Activated T-cell treated with anti-CD3 and anti-CD28 coated beads, Interleukin-2, amount 50 U/mL, for 72 hours (primary cell): ENCODE measurements around the gene STK32C. TPM values are rescaled to one million over a fixed set of nuclear protein-coding genes. Genes with fewer than 3 reads are reported as not detected.
"Not testable (repeated sequence)": the region's sequence is repeated elsewhere in the genome, so short reads cannot be mapped to it uniquely, and the experiment has no call there.

ENCODE experiments used
- ATAC-seq, 2 donors: fragments of 150-1000 bp; cut with Tn5 transposase; replicated peaks in 1 of 2; 2 replicates each; pipeline ENCODE4 v1.10.0; 2021; ENCODE audit warnings: moderate library complexity in 2 of 2, mild to moderate bottlenecking in 1 of 2
- DNase-seq, 2 donors: peaks; one replicate each; pipeline ENCODE4 v3.0.0; 2021 to 2022; ENCODE audit warnings: mixed read lengths in 1 of 2
- H3K27ac Mint-ChIP-seq: one replicate; pipeline ENCODE4 v1.8.0; 2022; ENCODE audit warnings: mild to moderate bottlenecking, moderate library complexity, mixed read lengths
- H3K27me3 Mint-ChIP-seq: one replicate; pipeline ENCODE4 v1.8.0; 2022; ENCODE audit warnings: low read depth, mixed read lengths
- H3K36me3 Mint-ChIP-seq, 2 donors: one replicate each; pipeline ENCODE4 v1.8.0; 2022; ENCODE audit warnings: mixed read lengths in 2 of 2, mild to moderate bottlenecking in 1 of 2; ENCODE audit not compliant: insufficient read depth in 2 of 2
- H3K4me1 Mint-ChIP-seq: one replicate; pipeline ENCODE4 v1.8.0; 2022; ENCODE audit warnings: low read depth, mixed read lengths
- H3K4me3 Mint-ChIP-seq, 2 donors: one replicate each; pipeline ENCODE4 v1.8.0; 2022; ENCODE audit warnings: mild to moderate bottlenecking in 2 of 2, mixed read lengths in 2 of 2, moderate library complexity in 2 of 2
- H3K9me3 Mint-ChIP-seq, 2 donors: one replicate each; pipeline ENCODE4 v1.8.0; 2022; ENCODE audit warnings: mixed read lengths in 2 of 2
- total RNA-seq, 2 donors: library from RNA; stranded (reverse); gene quantifications; one replicate each; pipeline ENCODE4 v1.2.3, GENCODE V29; 2022

STK32C gene
- total RNA-seq, 2 donors from 2014 or later = 17.2 to 22.7 TPM

DNA sequence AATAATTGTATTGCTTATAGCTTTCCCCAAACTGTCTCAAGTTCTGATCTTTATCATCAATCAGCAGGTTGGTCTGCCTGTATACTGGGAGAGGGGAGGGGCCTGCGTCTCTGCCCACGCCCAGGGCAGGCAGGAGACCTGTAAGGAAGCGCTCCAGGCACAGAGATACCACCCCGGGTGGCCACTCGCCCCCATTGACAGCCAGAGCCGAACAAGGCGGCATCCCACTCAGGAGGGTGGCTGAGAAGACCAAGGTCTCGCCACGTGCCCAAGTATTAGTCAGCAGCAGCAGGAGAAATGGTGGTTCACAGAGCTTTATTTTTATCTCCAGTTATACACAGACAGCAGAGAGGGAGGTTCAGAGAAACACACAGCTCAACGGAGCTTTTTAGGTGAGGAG, 7.2 kb downstream of the STK32C start:
- no peak for DNase-seq
- no peak overlapping the region for H3K27ac Mint-ChIP-seq
- H3K36me3 Mint-ChIP-seq = no peaks in the 10 kb centered on the region
- peaks cover 7% of the 10 kb centered on the region for H3K4me1 Mint-ChIP-seq
- no peaks in the 10 kb centered on the region for H3K27me3 Mint-ChIP-seq
- H3K4me3 Mint-ChIP-seq = no peak overlapping the region
- no peak for ATAC-seq
- H3K9me3 Mint-ChIP-seq = no peaks in the 10 kb centered on the region

DNA sequence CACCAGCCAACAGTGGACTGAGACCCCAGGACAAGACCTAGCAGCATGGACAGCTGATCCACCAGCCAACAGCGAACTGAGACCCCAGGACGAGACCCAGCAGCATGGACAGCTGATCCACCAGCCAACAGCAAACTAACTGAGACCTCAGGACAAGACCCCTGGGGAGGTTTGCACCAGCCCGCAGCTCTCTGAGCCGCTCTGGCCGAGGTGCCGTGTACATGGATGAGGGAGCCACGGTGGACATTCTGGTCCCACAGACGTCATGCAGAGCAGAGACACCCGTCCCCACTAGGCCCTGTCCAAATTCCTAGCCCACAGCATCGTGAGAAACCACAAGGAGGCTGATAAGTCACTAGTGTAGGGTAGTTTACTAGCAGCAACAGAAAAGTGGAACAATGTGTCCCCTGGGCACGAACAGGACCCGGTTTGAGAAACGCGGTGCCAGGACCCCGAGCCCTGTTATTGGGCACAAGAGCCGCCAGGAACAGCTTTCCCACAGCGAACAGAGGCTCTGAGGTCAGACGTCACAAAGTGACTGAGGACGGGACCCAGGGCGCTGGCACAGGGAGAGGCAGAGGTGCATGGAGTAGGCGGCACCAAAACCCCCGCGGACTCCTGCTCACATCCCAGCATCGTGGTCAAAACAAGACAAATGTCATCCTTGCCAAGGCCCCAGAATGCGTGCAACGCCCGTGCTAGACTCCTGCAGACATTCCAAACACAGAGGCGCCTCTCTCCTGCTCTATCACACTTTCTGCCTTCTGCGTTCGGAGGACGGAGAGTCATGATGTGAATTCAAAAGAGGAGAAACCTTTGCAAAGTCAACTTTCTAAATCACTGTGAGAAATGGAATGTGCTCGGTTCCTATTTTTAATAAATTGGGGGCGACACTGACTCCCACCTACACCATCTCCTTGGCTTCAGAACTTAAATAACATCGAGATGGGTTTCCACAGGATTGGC, 8.1 kb downstream of the STK32C start:
- Mint-ChIP-seq H3K27me3 (no peaks in the 10 kb centered on the region), H3K36me3 (no peaks in the 10 kb centered on the region)
- no peak for ATAC-seq

DNA sequence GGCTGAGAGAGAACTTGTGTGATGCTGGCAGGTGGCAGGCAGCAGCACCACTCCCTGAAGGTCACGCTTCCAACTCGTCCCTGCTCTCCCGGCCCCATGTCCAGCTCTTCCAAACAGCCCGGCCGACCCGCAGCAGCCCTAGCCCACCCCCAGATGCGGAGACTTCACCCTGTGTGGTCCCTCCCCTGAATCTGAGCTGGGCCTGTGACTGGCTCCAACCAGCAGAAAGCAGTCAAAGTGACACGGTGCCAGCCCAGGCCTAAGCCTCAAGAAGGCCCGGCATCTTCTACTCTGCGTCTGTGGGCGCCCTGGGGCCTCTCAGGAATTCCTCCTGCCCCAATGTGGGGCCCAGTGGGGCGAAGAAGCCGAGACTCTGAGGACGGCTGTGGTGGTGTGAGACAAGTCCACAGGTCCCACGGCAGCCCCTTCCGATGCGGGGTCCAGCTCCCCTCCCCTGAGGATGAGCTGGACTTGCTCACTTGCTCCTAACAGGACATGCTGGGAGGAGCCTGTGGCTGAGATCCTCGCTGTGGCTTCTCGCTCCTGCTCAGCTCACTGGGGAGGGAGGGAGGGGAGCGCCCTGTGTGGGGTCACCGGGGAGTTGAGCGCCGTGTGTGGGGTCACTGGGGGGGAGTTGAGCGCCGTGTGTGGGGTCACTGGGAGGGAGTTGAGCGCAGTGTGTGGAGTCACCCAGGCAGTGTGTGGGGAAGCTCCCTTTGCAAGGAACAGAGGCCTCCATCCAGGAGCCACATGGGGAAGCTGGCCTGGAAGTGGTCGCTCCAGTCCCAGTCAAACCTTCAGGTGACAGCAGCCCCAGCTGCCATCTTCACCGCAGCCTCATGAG, 9.5 kb downstream of the STK32C start:
- Mint-ChIP-seq H3K4me1 (peaks cover 5% of the 10 kb centered on the region), H3K27me3 (no peaks in the 10 kb centered on the region), H3K9me3 (no peaks in the 10 kb centered on the region), H3K27ac (no peak overlapping the region), H3K4me3 (no peak overlapping the region), H3K36me3 (no peaks in the 10 kb centered on the region)
- DNase-seq = no peak
- ATAC-seq = no peak

More for the DNA sequence above, 8.1 kb downstream of the STK32C start:
- H3K9me3 Mint-ChIP-seq = no peaks in the 10 kb centered on the region
- H3K4me3 Mint-ChIP-seq = no peak overlapping the region
- H3K4me1 Mint-ChIP-seq = peaks cover 5% of the 10 kb centered on the region
- H3K27ac Mint-ChIP-seq = no peak overlapping the region
- no peak for DNase-seq

DNA sequence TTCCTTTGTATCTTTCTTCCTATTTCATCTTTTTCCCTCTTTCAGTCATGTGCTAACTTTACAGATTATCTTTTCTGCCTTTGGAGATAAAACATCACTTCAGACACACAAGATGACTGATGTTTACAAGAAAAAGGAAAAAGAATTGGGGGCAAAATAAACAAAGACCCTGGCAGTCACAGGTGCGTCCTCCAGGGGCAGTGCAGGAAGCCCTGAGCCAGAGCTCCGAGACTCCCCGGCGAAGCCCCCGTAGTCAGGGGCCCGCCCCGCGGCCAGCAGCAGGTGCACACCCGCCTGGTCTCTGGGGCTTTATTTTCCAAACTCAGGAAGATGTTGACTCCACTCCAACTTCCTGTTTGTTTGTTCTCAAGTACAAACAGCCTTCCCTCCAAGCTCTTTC, 10.2 kb downstream of the STK32C start:
- no peaks in the 10 kb centered on the region for H3K9me3 Mint-ChIP-seq
- H3K4me3 Mint-ChIP-seq = no peak overlapping the region
- peaks cover 5% of the 10 kb centered on the region for H3K4me1 Mint-ChIP-seq
- H3K27ac Mint-ChIP-seq = no peak overlapping the region
- ATAC-seq (no peak), DNase-seq (no peak)
- H3K36me3 Mint-ChIP-seq = no peaks in the 10 kb centered on the region
- no peaks in the 10 kb centered on the region for H3K27me3 Mint-ChIP-seq

DNA sequence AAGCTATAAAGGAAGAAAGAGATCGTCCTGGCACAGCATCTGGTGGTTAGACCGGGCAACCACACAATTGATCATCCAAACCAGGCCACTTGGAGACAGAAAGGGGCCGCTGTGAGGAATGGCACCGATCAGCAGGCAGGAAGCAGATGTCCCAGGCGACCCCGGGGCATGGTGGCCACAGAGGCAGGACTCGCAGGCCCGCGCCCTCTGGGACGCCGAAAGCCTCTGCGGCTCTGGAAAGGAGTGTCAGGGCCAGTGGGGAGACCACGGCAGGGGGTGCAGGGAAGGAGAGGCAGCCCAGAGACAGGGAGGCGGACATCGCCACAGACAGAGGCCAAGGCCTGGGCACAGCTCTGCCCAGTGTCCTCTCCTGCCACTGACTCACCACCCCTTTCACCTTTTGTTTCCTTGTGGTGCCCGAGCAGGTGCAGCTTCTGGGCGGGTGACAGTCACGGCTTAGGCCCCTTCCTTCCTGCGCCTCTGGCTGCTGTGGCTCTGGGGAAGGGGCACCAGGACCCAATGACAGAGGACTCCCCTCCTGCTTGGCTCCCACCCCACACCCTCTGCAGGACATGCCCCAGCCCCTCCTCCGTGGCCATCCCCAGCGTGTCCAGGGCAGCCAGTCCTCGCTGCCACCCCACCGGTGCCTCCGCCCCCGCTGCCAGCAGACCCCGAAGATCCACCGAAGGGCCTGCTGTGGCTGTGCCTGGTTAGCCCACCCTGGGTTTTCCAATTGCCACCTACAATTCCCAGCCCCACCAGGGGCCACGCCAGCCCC, 10.9 kb downstream of the STK32C start:
- Mint-ChIP-seq H3K27me3 (no peaks in the 10 kb centered on the region), H3K27ac (no peak overlapping the region)

DNA sequence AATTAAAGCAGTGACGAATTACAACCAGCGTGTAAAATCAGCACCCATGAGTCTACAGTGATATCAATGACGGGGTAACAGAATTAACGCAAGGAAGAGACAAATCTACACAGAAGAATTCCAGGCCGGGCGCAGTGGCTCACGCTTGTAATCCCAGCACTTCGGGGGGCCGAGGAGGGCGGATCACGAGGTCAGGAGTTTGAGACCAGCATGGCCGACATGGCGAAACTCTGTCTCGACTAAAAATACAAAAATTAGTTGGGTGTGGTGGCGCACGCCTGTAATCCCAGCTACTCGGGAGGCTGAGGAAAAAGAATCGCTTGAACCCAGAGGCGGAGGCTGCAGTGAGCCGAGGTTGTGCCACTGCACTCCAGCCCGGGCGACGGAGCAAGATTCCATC, 12.3 kb downstream of the STK32C start:
- not testable (repeated sequence) for DNase-seq, H3K4me3 Mint-ChIP-seq, H3K9me3 Mint-ChIP-seq, H3K36me3 Mint-ChIP-seq, H3K4me1 Mint-ChIP-seq, H3K27me3 Mint-ChIP-seq, H3K27ac Mint-ChIP-seq, ATAC-seq

More for the DNA sequence above, 10.9 kb downstream of the STK32C start:
- ATAC-seq (no peak), DNase-seq (no peak)
- H3K4me1 Mint-ChIP-seq = peaks cover 5% of the 10 kb centered on the region
- no peaks in the 10 kb centered on the region for H3K36me3 Mint-ChIP-seq
- H3K4me3 Mint-ChIP-seq = no peak overlapping the region
- H3K9me3 Mint-ChIP-seq = no peaks in the 10 kb centered on the region

GRCh38 chr10:132294561-132295318, 13.0 kb downstream of the STK32C start:
- Mint-ChIP-seq H3K9me3 (no peaks in the 10 kb centered on the region), H3K27ac (no peak overlapping the region), H3K27me3 (no peaks in the 10 kb centered on the region), H3K4me3 (no peak overlapping the region), H3K4me1 (no peaks in the 10 kb centered on the region), H3K36me3 (no peaks in the 10 kb centered on the region)
- no peak for ATAC-seq
- DNase-seq = no peak

GRCh38 chr10:132293813-132294520, 13.8 kb downstream of the STK32C start:
- Mint-ChIP-seq H3K36me3 (no peaks in the 10 kb centered on the region), H3K4me3 (no peak overlapping the region), H3K27ac (no peak overlapping the region), H3K4me1 (no peaks in the 10 kb centered on the region), H3K27me3 (no peaks in the 10 kb centered on the region), H3K9me3 (no peaks in the 10 kb centered on the region)
- DNase-seq = no peak
- ATAC-seq = no peak

- no peaks in the 10 kb centered on the region for H3K36me3 Mint-ChIP-seq
- ATAC-seq (no peak), DNase-seq (no peak)
- H3K9me3 Mint-ChIP-seq = no peaks in the 10 kb centered on the region
- H3K4me1 Mint-ChIP-seq = no peaks in the 10 kb centered on the region
- H3K27me3 Mint-ChIP-seq = no peaks in the 10 kb centered on the region
- H3K4me3 Mint-ChIP-seq = no peak overlapping the region
- H3K27ac Mint-ChIP-seq = no peak overlapping the region
These were observed 14.4 kb downstream of the STK32C start for GRCh38 chr10:132293201-132293812.

DNA sequence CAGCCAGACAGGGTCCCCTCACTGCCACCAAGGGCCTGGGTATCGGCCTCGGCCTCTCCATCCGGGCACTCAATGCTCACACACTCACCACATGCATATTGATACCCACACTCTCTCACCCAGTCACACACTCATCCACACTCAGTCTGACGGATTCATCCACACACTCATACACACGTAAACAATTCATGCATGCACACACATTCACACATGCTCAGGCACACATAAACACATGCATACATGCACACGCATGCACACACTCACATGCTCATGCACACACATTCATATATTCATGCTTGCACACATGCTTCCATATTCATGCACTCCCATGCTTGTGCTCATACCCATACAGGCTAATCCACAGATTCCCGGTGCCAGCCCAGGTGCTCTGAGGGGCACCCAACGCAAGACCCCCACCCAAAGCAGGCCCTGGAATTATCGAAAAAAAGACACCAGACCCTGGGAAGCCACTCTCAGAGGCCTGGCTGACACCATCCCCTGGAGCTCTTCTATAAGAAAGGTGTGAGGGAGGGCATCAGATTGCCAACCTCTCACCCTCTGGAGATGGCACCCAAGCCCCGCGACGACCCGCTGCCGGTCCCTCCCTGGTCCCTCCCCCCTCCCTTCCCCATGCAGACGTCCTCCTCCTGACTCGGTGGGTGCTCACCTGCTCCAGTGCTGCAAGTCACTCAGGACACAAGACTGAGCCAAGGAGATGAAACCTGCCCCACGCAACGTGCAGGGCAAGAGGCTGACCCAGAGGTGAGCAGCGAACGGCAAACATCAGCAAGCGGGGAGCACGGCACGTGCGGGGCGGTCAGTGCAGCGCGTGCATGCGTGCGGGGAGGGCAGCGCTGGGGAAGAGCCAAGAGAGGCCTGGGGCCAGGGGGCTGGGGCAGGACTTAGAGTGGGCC, 15.2 kb downstream of the STK32C start:
- Mint-ChIP-seq H3K4me3 (no peak overlapping the region), H3K9me3 (no peaks in the 10 kb centered on the region), H3K36me3 (no peaks in the 10 kb centered on the region), H3K4me1 (no peaks in the 10 kb centered on the region), H3K27me3 (no peaks in the 10 kb centered on the region), H3K27ac (no peak overlapping the region)
- DNase-seq = no peak
- ATAC-seq = no peak

GRCh38 chr10:132291826-132292225, 15.9 kb downstream of the STK32C start:
- no peaks in the 10 kb centered on the region for H3K36me3 Mint-ChIP-seq
- H3K27ac Mint-ChIP-seq = no peak overlapping the region
- no peaks in the 10 kb centered on the region for H3K4me1 Mint-ChIP-seq
- no peak for ATAC-seq
- H3K9me3 Mint-ChIP-seq = no peaks in the 10 kb centered on the region
- DNase-seq = no peak
- H3K4me3 Mint-ChIP-seq = no peak overlapping the region
- H3K27me3 Mint-ChIP-seq = no peaks in the 10 kb centered on the region
